ENCODE measurements around the gene CSNK1G1. TPM values are rescaled to one million over a fixed set of nuclear protein-coding genes. Genes with fewer than 3 reads are reported as not detected.

CSNK1G1 gene
- polyA plus RNA-seq, 1 of the 3 experiments (the other 2 are of a cell fraction), result 10.2 TPM

DNA sequence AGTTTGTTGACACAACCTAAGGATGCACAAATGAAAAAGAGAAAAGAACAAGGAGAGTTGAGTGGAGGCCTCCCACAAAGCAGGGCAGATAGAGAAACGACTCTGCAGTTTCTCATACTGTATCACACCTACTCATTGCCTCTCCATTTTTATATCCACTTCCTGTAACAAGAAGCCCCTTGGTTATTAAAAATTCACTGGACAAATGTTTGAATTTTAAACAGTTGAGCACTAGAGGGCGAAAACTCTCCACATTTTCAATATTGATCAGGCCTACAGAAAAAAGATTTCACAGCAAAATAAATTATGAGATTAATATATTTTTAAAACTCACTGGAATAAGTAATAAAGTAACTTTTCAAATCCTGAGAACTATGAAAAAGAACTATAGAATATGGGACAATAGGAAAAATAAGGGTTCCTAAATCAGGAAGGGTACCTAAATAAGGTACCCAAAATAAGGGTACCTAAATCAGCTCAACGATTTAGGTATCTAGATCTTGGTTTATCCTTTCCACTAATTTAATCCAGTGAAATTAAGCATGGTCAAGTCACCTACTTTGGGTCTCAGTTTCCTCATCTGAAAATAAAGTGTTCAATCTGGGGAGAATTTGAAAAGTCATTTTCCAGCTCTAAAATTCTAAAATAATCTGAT, 146.2 kb downstream of the CSNK1G1 start:
- CTCF ChIA-PET, result interaction anchor here (0.6 to 2.7 kb wide), 12 partner anchors 13 to 480 kb away, joined by 3 to 13 read pairs (median 3); partner anchors contain the start of genes CSNK1G1, PPIB and TRIP4
- peaks cover 20% of the 10 kb centered on the region; the same call in 1 of the 2 replicates for H3K79me2 ChIP-seq (ENCODE audit: insufficient read depth)
- H3K9me3 ChIP-seq, result no peaks in the 10 kb centered on the region
- peak overlapping the region in 1 of 2 experiments; percentile 19; a peak in 1 of 4 replicates for H3K27ac ChIP-seq (ENCODE audit: low read depth in 2 of 2, low read length in 1 of 2)
- peaks cover 18 to 41% of the 10 kb centered on the region in 2 experiments for H3K36me3 ChIP-seq (replicated peaks in 1 of 2; ENCODE audit: control insufficient read depth in 1 of 2, insufficient read depth in 2 of 2, low read length in 1 of 2)
- no peak overlapping the region for H2AFZ ChIP-seq (ENCODE audit: low read depth)
- TF ChIP-seq TEAD4 (IDR thresholded peaks at IDR 0.05; ENCODE audit: borderline replicate concordance, insufficient read depth), result no peak
- no peak for TF ChIP-seq NRF1 (IDR thresholded peaks at IDR 0.05; ENCODE audit: low read depth, low read length)
- TF ChIP-seq RCOR1 (IDR thresholded peaks at IDR 0.05; ENCODE audit: low read length), result no peak
- TF ChIP-seq, protein P1, sequence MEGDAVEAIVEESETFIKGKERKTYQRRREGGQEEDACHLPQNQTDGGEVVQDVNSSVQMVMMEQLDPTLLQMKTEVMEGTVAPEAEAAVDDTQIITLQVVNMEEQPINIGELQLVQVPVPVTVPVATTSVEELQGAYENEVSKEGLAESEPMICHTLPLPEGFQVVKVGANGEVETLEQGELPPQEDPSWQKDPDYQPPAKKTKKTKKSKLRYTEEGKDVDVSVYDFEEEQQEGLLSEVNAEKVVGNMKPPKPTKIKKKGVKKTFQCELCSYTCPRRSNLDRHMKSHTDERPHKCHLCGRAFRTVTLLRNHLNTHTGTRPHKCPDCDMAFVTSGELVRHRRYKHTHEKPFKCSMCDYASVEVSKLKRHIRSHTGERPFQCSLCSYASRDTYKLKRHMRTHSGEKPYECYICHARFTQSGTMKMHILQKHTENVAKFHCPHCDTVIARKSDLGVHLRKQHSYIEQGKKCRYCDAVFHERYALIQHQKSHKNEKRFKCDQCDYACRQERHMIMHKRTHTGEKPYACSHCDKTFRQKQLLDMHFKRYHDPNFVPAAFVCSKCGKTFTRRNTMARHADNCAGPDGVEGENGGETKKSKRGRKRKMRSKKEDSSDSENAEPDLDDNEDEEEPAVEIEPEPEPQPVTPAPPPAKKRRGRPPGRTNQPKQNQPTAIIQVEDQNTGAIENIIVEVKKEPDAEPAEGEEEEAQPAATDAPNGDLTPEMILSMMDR (IDR thresholded peaks at IDR 0.05), result peak; percentile 77
- TF ChIP-seq FOXJ3 (CRISPR knock-in tag; IDR thresholded peaks at IDR 0.05), result no peak
- peak; percentile 64 for TF ChIP-seq SMC3 (IDR thresholded peaks at IDR 0.05; ENCODE audit: low read depth, low read length)
- no peak for TF ChIP-seq MEF2A (IDR thresholded peaks at IDR 0.05; ENCODE audit: borderline replicate concordance, low read depth)
- 0 out of 2 replicates have a peak, but pooled peaks have one; percentile 28 for TF ChIP-seq ELF1 (IDR thresholded peaks at IDR 0.05)
- TF ChIP-seq TCF12 (IDR thresholded peaks at IDR 0.05), result no peak
- peak; percentile 79 for TF ChIP-seq RAD21 (IDR thresholded peaks at IDR 0.05; ENCODE audit: low read length)
- H3K4me1 ChIP-seq (ENCODE audit: control insufficient read depth in 1 of 2, insufficient read depth in 2 of 2, low read depth in 1 of 2, low read length in 1 of 2), result peaks cover 2 to 8% of the 10 kb centered on the region in 2 experiments; a peak in 3 of 4 replicates
- WGBS (ENCODE audit: low lambda C conversion rate), result 21% methylated on average over 3 of the region's 3 CpGs
- DNase-seq, result peak; percentile 41
- POLR2A ChIA-PET, result no interaction called here
- no peaks in the 10 kb centered on the region for H3K9me2 ChIP-seq
- H3K9ac ChIP-seq, result no peak overlapping the region
- no peak overlapping the region for H3K4me3 ChIP-seq (ENCODE audit: low read depth in 2 of 2, low read length in 1 of 2)
- no peak overlapping the region for H3K4me2 ChIP-seq
- peaks cover 18% of the 10 kb centered on the region for H3F3A ChIP-seq (replicated peaks; ENCODE audit: insufficient read depth)
- H3K27me3 ChIP-seq (ENCODE audit: insufficient read depth), result no peaks in the 10 kb centered on the region
- no peaks in the 10 kb centered on the region for H4K20me1 ChIP-seq (ENCODE audit: insufficient read depth)

DNA sequence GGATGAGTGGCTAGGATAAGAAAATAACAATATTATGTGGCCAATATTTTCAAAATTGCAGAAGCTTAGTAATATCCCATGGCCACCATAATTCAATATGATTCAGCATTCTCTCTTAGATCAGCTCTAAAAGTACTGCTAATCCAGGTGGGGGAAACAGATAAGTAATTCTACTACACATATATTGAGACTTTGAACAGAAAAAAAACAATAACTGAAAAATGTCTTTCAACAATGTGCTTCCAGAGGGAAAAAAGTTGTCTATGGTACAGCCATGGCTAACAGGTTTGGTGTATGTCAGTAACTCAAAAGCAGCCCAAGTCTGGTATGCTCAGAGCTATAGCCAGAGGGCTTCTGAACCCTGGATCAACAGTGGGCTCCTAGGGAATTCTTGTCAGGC, 150.8 kb downstream of the CSNK1G1 start:
- H3K36me3 ChIP-seq (replicated peaks in 1 of 2; ENCODE audit: control insufficient read depth in 1 of 2, insufficient read depth in 2 of 2, low read length in 1 of 2), result peaks cover 18 to 61% of the 10 kb centered on the region in 2 experiments
- POLR2A ChIA-PET, result no interaction called here
- CTCF ChIA-PET, result interaction anchor here (1.1 to 1.2 kb wide), 2 partner anchors 11 to 151 kb away, joined by 3 read pairs; partner anchors contain the start of gene CSNK1G1
- H3K9me2 ChIP-seq, result no peaks in the 10 kb centered on the region
- peaks cover 2 to 8% of the 10 kb centered on the region in 2 experiments; a peak in 3 of 4 replicates for H3K4me1 ChIP-seq (ENCODE audit: control insufficient read depth in 1 of 2, insufficient read depth in 2 of 2, low read depth in 1 of 2, low read length in 1 of 2)
- H3K9me3 ChIP-seq, result no peaks in the 10 kb centered on the region
- no peak overlapping the region for H2AFZ ChIP-seq (ENCODE audit: low read depth)
- no peak overlapping the region for H3K4me3 ChIP-seq (ENCODE audit: low read depth in 2 of 2, low read length in 1 of 2)
- no peak overlapping the region for H3K4me2 ChIP-seq
- peaks cover 16% of the 10 kb centered on the region; the same call in 1 of the 2 replicates for H3K79me2 ChIP-seq (ENCODE audit: insufficient read depth)
- no peak overlapping the region for H3K27ac ChIP-seq (ENCODE audit: low read depth in 2 of 2, low read length in 1 of 2)
- no peaks in the 10 kb centered on the region for H4K20me1 ChIP-seq (ENCODE audit: insufficient read depth)
- no peak for DNase-seq
- peaks cover 7% of the 10 kb centered on the region for H3F3A ChIP-seq (replicated peaks; ENCODE audit: insufficient read depth)
- H3K27me3 ChIP-seq (ENCODE audit: insufficient read depth), result no peaks in the 10 kb centered on the region
- no peak overlapping the region for H3K9ac ChIP-seq
- TF ChIP-seq, protein P1 (IDR thresholded peaks at IDR 0.05), result no peak
- TF ChIP-seq YY1 (IDR thresholded peaks at IDR 0.05; ENCODE audit: low read depth), result no peak
- TF ChIP-seq TCF12 (IDR thresholded peaks at IDR 0.05), result no peak
- TF ChIP-seq FOXM1 (IDR thresholded peaks at IDR 0.05; ENCODE audit: low read depth), result no peak
- no peak for TF ChIP-seq CHD2 (IDR thresholded peaks at IDR 0.05; ENCODE audit: low read length, partially characterized antibody)
- no peak for TF ChIP-seq SMC3 (IDR thresholded peaks at IDR 0.05; ENCODE audit: low read depth, low read length)
- TF ChIP-seq TAF1 (IDR thresholded peaks at IDR 0.05; ENCODE audit: borderline replicate concordance, low read depth, low read length), result no peak
- TF ChIP-seq, protein P2, sequence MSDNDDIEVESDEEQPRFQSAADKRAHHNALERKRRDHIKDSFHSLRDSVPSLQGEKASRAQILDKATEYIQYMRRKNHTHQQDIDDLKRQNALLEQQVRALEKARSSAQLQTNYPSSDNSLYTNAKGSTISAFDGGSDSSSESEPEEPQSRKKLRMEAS (IDR thresholded peaks at IDR 0.05; ENCODE audit: low read depth), result no peak
- TF ChIP-seq, protein P3, sequence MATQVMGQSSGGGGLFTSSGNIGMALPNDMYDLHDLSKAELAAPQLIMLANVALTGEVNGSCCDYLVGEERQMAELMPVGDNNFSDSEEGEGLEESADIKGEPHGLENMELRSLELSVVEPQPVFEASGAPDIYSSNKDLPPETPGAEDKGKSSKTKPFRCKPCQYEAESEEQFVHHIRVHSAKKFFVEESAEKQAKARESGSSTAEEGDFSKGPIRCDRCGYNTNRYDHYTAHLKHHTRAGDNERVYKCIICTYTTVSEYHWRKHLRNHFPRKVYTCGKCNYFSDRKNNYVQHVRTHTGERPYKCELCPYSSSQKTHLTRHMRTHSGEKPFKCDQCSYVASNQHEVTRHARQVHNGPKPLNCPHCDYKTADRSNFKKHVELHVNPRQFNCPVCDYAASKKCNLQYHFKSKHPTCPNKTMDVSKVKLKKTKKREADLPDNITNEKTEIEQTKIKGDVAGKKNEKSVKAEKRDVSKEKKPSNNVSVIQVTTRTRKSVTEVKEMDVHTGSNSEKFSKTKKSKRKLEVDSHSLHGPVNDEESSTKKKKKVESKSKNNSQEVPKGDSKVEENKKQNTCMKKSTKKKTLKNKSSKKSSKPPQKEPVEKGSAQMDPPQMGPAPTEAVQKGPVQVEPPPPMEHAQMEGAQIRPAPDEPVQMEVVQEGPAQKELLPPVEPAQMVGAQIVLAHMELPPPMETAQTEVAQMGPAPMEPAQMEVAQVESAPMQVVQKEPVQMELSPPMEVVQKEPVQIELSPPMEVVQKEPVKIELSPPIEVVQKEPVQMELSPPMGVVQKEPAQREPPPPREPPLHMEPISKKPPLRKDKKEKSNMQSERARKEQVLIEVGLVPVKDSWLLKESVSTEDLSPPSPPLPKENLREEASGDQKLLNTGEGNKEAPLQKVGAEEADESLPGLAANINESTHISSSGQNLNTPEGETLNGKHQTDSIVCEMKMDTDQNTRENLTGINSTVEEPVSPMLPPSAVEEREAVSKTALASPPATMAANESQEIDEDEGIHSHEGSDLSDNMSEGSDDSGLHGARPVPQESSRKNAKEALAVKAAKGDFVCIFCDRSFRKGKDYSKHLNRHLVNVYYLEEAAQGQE (IDR thresholded peaks at IDR 0.05; ENCODE audit: low read depth, low read length), result no peak
- no peak for TF ChIP-seq EP300 (IDR thresholded peaks at IDR 0.05; ENCODE audit: borderline replicate concordance in 1 of 2, low read depth in 1 of 2, low read length in 1 of 2)
- TF ChIP-seq ELF1 (IDR thresholded peaks at IDR 0.05), result no peak
- TF ChIP-seq RXRA (IDR thresholded peaks at IDR 0.05; ENCODE audit: borderline replicate concordance, low read depth), result no peak
- no peak for TF ChIP-seq MXI1 (IDR thresholded peaks at IDR 0.05; ENCODE audit: low read depth, low read length)

All from SK-N-SH (cell line).